SK-N-SH (cell line): ENCODE data around the gene NYAP1. TPM values are rescaled to one million over a fixed set of nuclear protein-coding genes. Genes with fewer than 3 reads are reported as not detected.

Experiments used
- CTCF ChIA-PET: fragments of 300-600, 350-600 bp; formaldehyde crosslinking; extraction: SDS; loops from one replicate; lab custom pipeline; 2021; lab: Yijun Ruan, JAX
- POLR2A ChIA-PET: fragments of 350-600 bp; sonication (Branson Sonifier 250); formaldehyde crosslinking; extraction: SDS; loops from one replicate; lab custom pipeline; 2020; ENCODE audit warnings: antibody characterized with exemption, inconsistent platforms; lab: Yijun Ruan, JAX
- DNase-seq: peaks from one replicate; pipeline ENCODE4 v3.0.0; 2012
- H2AFZ ChIP-seq: fragments of 200-600 bp; sonication (generic); 2 replicates; pipeline ENCODE4 v1.8.1; 2016; ENCODE audit warnings: antibody characterized with exemption, mild to moderate bottlenecking, low read depth
- H3F3A ChIP-seq: fragments of 200-600 bp; sonication (generic); replicated peaks from 2 replicates; pipeline ENCODE3; 2016; ENCODE audit warnings: antibody characterized with exemption, mild to moderate bottlenecking; ENCODE audit not compliant: insufficient read depth
- H3K27ac ChIP-seq, 2 experiments: fragments of 200-500 bp in 1 of 2; fragments of 200-600 bp in 1 of 2; sonication (Bioruptor generic) in 1 of 2; sonication (generic), shearing (Covaris generic) in 1 of 2; 2 replicates each; pipeline versions ENCODE4 v1.5.1 to v1.6.1; 2014 to 2016; ENCODE audit warnings: low read depth in 2 of 2, inconsistent platforms in 1 of 2, low read length in 1 of 2, mild to moderate bottlenecking in 1 of 2, mixed read lengths in 1 of 2
- H3K27me3 ChIP-seq: fragments of 200-600 bp; sonication (generic), shearing (Covaris generic); 2 replicates; pipeline ENCODE4 v1.6.1; 2016; ENCODE audit warnings: mixed run types; ENCODE audit not compliant: insufficient read depth
- H3K36me3 ChIP-seq, 2 experiments: fragments of 200-500 bp in 1 of 2; fragments of 200-600 bp in 1 of 2; sonication (Bioruptor generic) in 1 of 2; sonication (generic) in 1 of 2; replicated peaks in 1 of 2; 2 replicates each; pipeline versions ENCODE3 to v1.5.1; 2014 to 2016; ENCODE audit warnings: low read length in 1 of 2, mild to moderate bottlenecking in 1 of 2; ENCODE audit not compliant: insufficient read depth in 2 of 2, control insufficient read depth in 1 of 2
- H3K4me1 ChIP-seq, 2 experiments: fragments of 200-500 bp in 1 of 2; fragments of 200-600 bp in 1 of 2; sonication (Bioruptor generic) in 1 of 2; sonication (generic), shearing (Covaris generic) in 1 of 2; 2 replicates each; pipeline versions ENCODE4 v1.5.1 to v1.6.1; 2014 to 2016; ENCODE audit warnings: low read depth in 1 of 2, low read length in 1 of 2, mixed run types in 1 of 2; ENCODE audit not compliant: insufficient read depth in 2 of 2, control insufficient read depth in 1 of 2
- H3K4me2 ChIP-seq: fragments of 200-600 bp; sonication (generic), shearing (Covaris generic); 2 replicates; pipeline ENCODE4 v1.6.1; 2017; ENCODE audit warnings: mixed run types
- H3K4me3 ChIP-seq, 2 experiments: fragments of 200-500 bp in 1 of 2; fragments of 200-600 bp in 1 of 2; sonication (Bioruptor generic) in 1 of 2; sonication (generic), shearing (Covaris generic) in 1 of 2; 2 replicates each; pipeline versions ENCODE4 v1.5.1 to v1.8.1; 2014 to 2016; ENCODE audit warnings: low read depth in 2 of 2, inconsistent platforms in 1 of 2, low read length in 1 of 2, mild to moderate bottlenecking in 1 of 2, mixed read lengths in 1 of 2, moderate library complexity in 1 of 2
- H3K79me2 ChIP-seq: fragments of 200-600 bp; sonication (generic); 2 replicates; pipeline ENCODE4 v1.8.1; 2017; ENCODE audit warnings: mild to moderate bottlenecking; ENCODE audit not compliant: insufficient read depth
- H3K9ac ChIP-seq: fragments of 200-600 bp; sonication (generic); 2 replicates; pipeline ENCODE4 v1.6.1; 2017; ENCODE audit warnings: mixed run types
- H3K9me2 ChIP-seq: fragments of 200-600 bp; sonication (generic); 2 replicates; pipeline ENCODE4 v1.6.1; 2017; ENCODE audit warnings: mixed run types
- H3K9me3 ChIP-seq: fragments of 200-600 bp; sonication (generic); 2 replicates; pipeline ENCODE4 v1.6.1; 2017; ENCODE audit warnings: mixed run types, mild to moderate bottlenecking, moderate library complexity
- H4K20me1 ChIP-seq: fragments of 200-600 bp; sonication (generic); 2 replicates; pipeline ENCODE4 v1.6.1; 2017; ENCODE audit warnings: mild to moderate bottlenecking, mixed run types; ENCODE audit not compliant: insufficient read depth
- CHD2 ChIP-seq: fragments of 150-350 bp; IDR thresholded peaks from 2 replicates; pipeline ENCODE4 v1.6.1; 2018; ENCODE audit warnings: low read length; ENCODE audit not compliant: partially characterized antibody
- EP300 ChIP-seq, 2 experiments: IDR thresholded peaks; 2 replicates each; pipeline versions ENCODE4 v1.4.0 to v1.6.1; 2012; ENCODE audit warnings: borderline replicate concordance in 1 of 2, low read depth in 1 of 2, low read length in 1 of 2
- EZH2phosphoT487 ChIP-seq: fragments of 200-600 bp; sonication (generic); IDR thresholded peaks from 2 replicates; pipeline ENCODE4 v1.6.1; 2017; ENCODE audit warnings: low read depth, mixed run types, mild to moderate bottlenecking, antibody characterized with exemption, moderate library complexity, borderline replicate concordance
- GABPA ChIP-seq: IDR thresholded peaks from 2 replicates; pipeline ENCODE4 v1.4.0; 2012; ENCODE audit warnings: low read depth, mild to moderate bottlenecking
- MEF2A ChIP-seq: IDR thresholded peaks from 2 replicates; pipeline ENCODE4 v1.4.0; 2012; ENCODE audit warnings: low read depth, borderline replicate concordance
- NFIC ChIP-seq: IDR thresholded peaks from 2 replicates; pipeline ENCODE4 v1.4.0; 2012; ENCODE audit warnings: borderline replicate concordance
- POLR2AphosphoS5 ChIP-seq: IDR thresholded peaks from 2 replicates; pipeline ENCODE4 v1.6.1; 2012; ENCODE audit warnings: low read depth, low read length
- RAD21 ChIP-seq: IDR thresholded peaks from 2 replicates; pipeline ENCODE4 v1.6.1; 2012; ENCODE audit warnings: mild to moderate bottlenecking, low read length
- RFX5 ChIP-seq: IDR thresholded peaks from 2 replicates; pipeline ENCODE4 v1.6.1; 2012; ENCODE audit warnings: mild to moderate bottlenecking, improper control_type of control experiment, low read length
- RXRA ChIP-seq: IDR thresholded peaks from 2 replicates; pipeline ENCODE4 v1.4.0; 2012; ENCODE audit warnings: low read depth, mild to moderate bottlenecking, borderline replicate concordance
- SIN3A ChIP-seq: IDR thresholded peaks from 2 replicates; pipeline ENCODE4 v1.6.1; 2012; ENCODE audit warnings: low read depth, mild to moderate bottlenecking, low read length, moderate library complexity, borderline replicate concordance
- WGBS: methylation state at CpG from one replicate; pipeline ENCODE4 v1.1.6; 2017; ENCODE audit warnings: low lambda C conversion rate; 5-methylcytosine and 5-hydroxymethylcytosine counted together
- polyA plus RNA-seq, 3 experiments: library from polyadenylated mRNA; depleted of rRNA; stranded (reverse); fragments of >200 nt; gene quantifications; 2 replicates each; pipeline ENCODE4 v1.2.3, GENCODE V29; 2012
- TF ChIP-seq, protein P1 (sequence below): IDR thresholded peaks from 2 replicates; pipeline ENCODE4 v1.4.0; 2012; ENCODE audit warnings: low read depth, borderline replicate concordance
- TF ChIP-seq, protein P2 (sequence below): fragments of 200-600 bp; sonication (generic); IDR thresholded peaks from 2 replicates; pipeline ENCODE4 v1.6.1; 2017; ENCODE audit warnings: antibody characterized with exemption, mild to moderate bottlenecking, moderate library complexity
- TF ChIP-seq, protein P3 (sequence below): IDR thresholded peaks from 2 replicates; pipeline ENCODE4; 2012

Gene NYAP1
- polyA plus RNA-seq, 1 of the 3 experiments (the other 2 are of a cell fraction), result 6.0 TPM

DNA sequence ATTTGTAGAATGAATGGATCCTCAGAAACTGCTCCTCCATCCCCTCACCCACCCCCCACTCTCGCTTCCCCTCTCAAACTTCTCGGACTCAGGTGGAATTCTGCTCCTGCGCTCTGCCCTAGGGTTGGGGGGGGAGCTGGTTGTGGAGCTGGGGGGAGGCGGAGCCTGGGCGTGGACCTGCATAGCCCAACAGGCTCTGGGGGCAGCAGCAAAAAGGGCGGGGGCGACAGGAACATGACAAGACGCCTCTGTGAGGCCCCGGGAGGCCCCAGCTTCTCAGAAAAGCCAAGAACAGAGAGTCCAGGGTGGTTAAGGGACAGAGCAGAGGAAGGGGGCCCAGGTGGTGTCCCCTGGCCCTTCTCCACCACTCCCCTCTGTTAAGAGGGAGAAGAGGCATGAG is 8.2 kb upstream of the NYAP1 start:
- ChIA-PET POLR2A (no interaction called here), CTCF (interaction anchor here (1.0 to 5.9 kb wide), 8 partner anchors 7 to 377 kb away, joined by 3 to 35 read pairs (median 13); partner anchors contain the start of gene SLC12A9)
- Histone ChIP-seq H3K27ac (no peak overlapping the region), H3K27me3 (no peaks in the 10 kb centered on the region), H3K9ac (no peak overlapping the region), H3K4me1 (peaks cover 16 to 22% of the 10 kb centered on the region in 2 experiments; a peak in 3 of 4 replicates), H4K20me1 (peaks cover 15% of the 10 kb centered on the region; the same call in 1 of the 2 replicates), H3F3A (peaks cover 4% of the 10 kb centered on the region), H3K79me2 (peaks cover 42% of the 10 kb centered on the region), H3K9me3 (no peaks in the 10 kb centered on the region), H3K36me3 (peaks cover 5 to 16% of the 10 kb centered on the region in 2 experiments), H3K4me2 (peak overlapping the region; percentile 99; the same call in 1 of the 2 replicates), H3K9me2 (no peaks in the 10 kb centered on the region), H2AFZ (no peak overlapping the region), H3K4me3 (no peak overlapping the region)
- DNase-seq, result peak; percentile 28
- WGBS, result 90% methylated on average over 9 of the region's 9 CpGs
- TF ChIP-seq, protein P1, sequence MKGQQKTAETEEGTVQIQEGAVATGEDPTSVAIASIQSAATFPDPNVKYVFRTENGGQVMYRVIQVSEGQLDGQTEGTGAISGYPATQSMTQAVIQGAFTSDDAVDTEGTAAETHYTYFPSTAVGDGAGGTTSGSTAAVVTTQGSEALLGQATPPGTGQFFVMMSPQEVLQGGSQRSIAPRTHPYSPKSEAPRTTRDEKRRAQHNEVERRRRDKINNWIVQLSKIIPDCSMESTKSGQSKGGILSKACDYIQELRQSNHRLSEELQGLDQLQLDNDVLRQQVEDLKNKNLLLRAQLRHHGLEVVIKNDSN, result no peak
- TF ChIP-seq POLR2AphosphoS5, result no peak
- no peak for TF ChIP-seq CHD2
- TF ChIP-seq RFX5, result no peak
- no peak for TF ChIP-seq MEF2A
- no peak for TF ChIP-seq NFIC
- no peak for TF ChIP-seq EP300 (IDR thresholded peaks at IDR 0.05; ENCODE audit: borderline replicate concordance in 1 of 2, low read depth in 1 of 2, low read length in 1 of 2)
- TF ChIP-seq GABPA, result no peak

DNA sequence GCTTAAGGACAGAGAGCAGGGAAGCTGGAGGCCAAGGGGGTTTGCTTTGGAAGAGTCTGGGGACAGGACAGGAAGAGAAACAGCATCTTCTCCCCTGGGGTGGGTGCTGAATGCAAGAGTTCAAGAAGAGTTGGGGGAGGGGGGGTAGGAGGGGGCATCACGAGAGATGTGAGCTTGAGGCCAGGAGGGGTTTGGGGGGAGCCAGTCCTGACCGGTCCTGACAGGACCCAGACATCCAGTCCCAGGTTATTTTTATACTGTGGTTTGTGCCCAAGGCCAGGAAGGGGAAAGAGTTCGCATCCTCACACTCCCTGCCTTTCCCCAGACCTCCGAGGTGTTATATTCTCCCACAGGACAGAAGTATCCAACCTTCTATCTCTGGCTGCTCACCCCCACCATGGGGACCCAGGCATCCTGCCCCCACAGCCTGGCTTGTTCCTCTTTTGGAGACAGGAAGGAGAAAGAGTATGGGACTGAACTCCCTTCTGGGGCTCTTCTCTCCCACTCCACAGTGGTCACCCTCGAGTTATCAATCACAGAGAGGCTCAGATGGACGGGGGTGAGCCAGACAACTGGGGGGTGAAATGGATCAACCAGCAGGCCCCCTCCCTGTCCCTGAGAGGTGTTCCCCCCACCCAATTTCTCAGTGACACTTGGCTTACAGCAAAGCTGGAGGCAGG is 7.5 kb upstream of the NYAP1 start:
- peak; percentile 31 for DNase-seq
- no peak overlapping the region for H2AFZ ChIP-seq
- H3K4me3 ChIP-seq, result 0 out of 4 replicates have a peak overlapping the region, but pooled peaks of 1 of the 2 experiments have one; percentile 99
- H3K27me3 ChIP-seq, result no peaks in the 10 kb centered on the region
- peak overlapping the region; percentile 99 for H3K4me2 ChIP-seq
- no peaks in the 10 kb centered on the region for H3K9me2 ChIP-seq
- H3K4me1 ChIP-seq, result peaks cover 16 to 22% of the 10 kb centered on the region in 2 experiments; a peak in 3 of 4 replicates
- H3K79me2 ChIP-seq, result peaks cover 42% of the 10 kb centered on the region
- H3K36me3 ChIP-seq, result peaks cover 5 to 14% of the 10 kb centered on the region in 2 experiments
- peak overlapping the region; percentile 89; the same call in 1 of the 2 replicates for H3K9ac ChIP-seq
- ChIA-PET POLR2A (no interaction called here), CTCF (interaction anchor here (1.0 to 8.1 kb wide), 9 partner anchors 7 to 376 kb away, joined by 3 to 152 read pairs (median 10); partner anchors contain the start of genes AGFG2 and SLC12A9)
- peaks cover 4% of the 10 kb centered on the region for H3F3A ChIP-seq
- WGBS, result 59% methylated on average over 6 of the region's 6 CpGs
- TF ChIP-seq NFIC, result no peak
- TF ChIP-seq EP300 (IDR thresholded peaks at IDR 0.05; ENCODE audit: borderline replicate concordance in 1 of 2, low read depth in 1 of 2, low read length in 1 of 2), result no peak
- TF ChIP-seq, protein P1, result no peak
- no peak for TF ChIP-seq CHD2
- TF ChIP-seq, protein P2, sequence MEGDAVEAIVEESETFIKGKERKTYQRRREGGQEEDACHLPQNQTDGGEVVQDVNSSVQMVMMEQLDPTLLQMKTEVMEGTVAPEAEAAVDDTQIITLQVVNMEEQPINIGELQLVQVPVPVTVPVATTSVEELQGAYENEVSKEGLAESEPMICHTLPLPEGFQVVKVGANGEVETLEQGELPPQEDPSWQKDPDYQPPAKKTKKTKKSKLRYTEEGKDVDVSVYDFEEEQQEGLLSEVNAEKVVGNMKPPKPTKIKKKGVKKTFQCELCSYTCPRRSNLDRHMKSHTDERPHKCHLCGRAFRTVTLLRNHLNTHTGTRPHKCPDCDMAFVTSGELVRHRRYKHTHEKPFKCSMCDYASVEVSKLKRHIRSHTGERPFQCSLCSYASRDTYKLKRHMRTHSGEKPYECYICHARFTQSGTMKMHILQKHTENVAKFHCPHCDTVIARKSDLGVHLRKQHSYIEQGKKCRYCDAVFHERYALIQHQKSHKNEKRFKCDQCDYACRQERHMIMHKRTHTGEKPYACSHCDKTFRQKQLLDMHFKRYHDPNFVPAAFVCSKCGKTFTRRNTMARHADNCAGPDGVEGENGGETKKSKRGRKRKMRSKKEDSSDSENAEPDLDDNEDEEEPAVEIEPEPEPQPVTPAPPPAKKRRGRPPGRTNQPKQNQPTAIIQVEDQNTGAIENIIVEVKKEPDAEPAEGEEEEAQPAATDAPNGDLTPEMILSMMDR, result no peak
- TF ChIP-seq RAD21, result no peak
- TF ChIP-seq RXRA, result no peak
- TF ChIP-seq, protein P3, sequence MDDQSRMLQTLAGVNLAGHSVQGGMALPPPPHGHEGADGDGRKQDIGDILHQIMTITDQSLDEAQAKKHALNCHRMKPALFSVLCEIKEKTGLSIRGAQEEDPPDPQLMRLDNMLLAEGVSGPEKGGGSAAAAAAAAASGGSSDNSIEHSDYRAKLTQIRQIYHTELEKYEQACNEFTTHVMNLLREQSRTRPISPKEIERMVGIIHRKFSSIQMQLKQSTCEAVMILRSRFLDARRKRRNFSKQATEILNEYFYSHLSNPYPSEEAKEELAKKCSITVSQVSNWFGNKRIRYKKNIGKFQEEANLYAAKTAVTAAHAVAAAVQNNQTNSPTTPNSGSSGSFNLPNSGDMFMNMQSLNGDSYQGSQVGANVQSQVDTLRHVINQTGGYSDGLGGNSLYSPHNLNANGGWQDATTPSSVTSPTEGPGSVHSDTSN, result no peak
- TF ChIP-seq EZH2phosphoT487, result no peak
- no peak for TF ChIP-seq SIN3A
- no peaks in the 10 kb centered on the region for H3K9me3 ChIP-seq
- peaks cover 15% of the 10 kb centered on the region; the same call in 1 of the 2 replicates for H4K20me1 ChIP-seq
- no peak overlapping the region for H3K27ac ChIP-seq
